Epithelial cell of esophagus (primary cell): ENCODE results near the gene AIRE.

ENCODE experiments used
- DNase-seq: peaks from one replicate; pipeline ENCODE4 v3.0.0; 2010; ENCODE audit warnings: low read depth
- H3K4me3 ChIP-seq: 2 replicates; pipeline ENCODE4 v1.5.1; 2011; ENCODE audit warnings: mild to moderate bottlenecking, low read length, control low read depth
- CTCF ChIP-seq: IDR thresholded peaks from 2 replicates; pipeline ENCODE4 v1.5.1; 2011; ENCODE audit warnings: low read depth, mild to moderate bottlenecking, low read length, control low read depth, inconsistent platforms; ENCODE audit not compliant: insufficient read depth; ENCODE audit errors: missing control alignments

Gene AIRE

GRCh38 chr21:44327603-44327974 is 41.9 kb downstream of the AIRE start:
- H3K4me3 ChIP-seq: no peak overlapping the region
- no peak for TF ChIP-seq CTCF
- DNase-seq: no peak

GRCh38 chr21:44328242-44328895 is 42.7 kb downstream of the AIRE start:
- DNase-seq: no peak
- no peak overlapping the region for H3K4me3 ChIP-seq
- TF ChIP-seq CTCF: no peak

DNA sequence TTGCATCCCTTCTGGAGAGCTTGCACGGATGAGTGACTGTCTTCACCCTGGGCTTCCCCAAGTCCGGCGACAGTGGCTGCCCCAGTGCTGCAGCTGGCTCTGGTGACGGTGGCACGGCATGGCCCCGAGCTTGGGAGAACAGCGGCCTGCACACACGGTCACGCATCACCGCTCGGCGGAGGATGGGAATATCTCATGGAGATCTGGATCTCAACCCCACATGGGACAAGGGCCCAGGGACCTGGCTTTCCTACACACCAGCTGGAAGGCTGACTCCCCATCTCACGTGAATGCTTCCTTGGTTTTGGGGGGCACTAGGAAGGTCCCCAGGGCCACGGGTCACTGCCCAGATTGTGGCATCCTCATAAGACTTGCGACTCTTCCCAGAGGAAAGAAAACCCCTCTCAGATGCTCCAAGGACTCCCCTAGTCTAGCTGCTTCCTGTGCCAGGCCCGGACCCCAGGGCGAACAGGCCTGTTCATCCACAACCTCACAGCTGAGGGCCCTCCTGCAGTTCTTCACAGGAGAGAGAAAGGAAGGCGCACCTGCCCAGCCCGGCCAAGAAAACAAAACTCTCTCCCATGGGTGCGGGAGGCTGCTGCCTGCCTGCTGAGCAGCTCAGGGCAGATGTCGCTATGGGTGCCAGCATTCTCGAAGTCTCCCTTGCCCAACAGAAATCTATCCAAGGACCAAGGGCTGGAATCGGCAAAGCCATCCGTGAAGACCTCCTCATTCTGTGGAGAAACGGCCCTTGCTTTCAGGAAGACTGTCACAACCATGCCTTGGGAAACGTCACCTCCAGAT is 43.6 kb downstream of the AIRE start:
- H3K4me3 ChIP-seq: no peak overlapping the region
- no peak for TF ChIP-seq CTCF
- DNase-seq: no peak

GRCh38 chr21:44329971-44330681 is 44.5 kb downstream of the AIRE start:
- H3K4me3 ChIP-seq: no peak overlapping the region
- no peak for DNase-seq
- TF ChIP-seq CTCF: no peak

- no peak overlapping the region for H3K4me3 ChIP-seq
- TF ChIP-seq CTCF: no peak
- no peak for DNase-seq
Measured at GRCh38 chr21:44330698-44331097, 45.0 kb downstream of the AIRE start.

DNA sequence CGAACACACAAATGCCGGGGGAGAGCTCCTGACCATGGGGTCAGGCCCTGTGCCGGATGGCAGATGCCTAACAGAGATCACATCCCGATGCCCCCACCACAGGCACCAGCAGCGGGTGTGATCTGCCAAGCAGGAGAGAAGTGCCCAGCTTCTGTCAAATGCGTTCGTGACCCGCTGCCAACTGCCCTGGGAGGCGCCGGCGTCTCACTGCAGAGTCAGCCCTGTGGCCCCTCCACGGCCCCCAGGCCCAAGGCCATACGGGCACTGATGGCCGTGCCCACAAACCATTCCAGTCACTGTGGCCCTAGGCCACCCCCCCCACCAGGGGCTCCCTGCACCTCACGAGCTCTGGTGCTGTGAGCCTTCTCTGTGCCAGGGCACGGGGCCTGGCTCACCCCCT is 45.5 kb downstream of the AIRE start:
- TF ChIP-seq CTCF: no peak
- H3K4me3 ChIP-seq: no peak overlapping the region
- no peak for DNase-seq
